Measurements from ENCODE around the gene GRID1.

GRID1 gene

DNA sequence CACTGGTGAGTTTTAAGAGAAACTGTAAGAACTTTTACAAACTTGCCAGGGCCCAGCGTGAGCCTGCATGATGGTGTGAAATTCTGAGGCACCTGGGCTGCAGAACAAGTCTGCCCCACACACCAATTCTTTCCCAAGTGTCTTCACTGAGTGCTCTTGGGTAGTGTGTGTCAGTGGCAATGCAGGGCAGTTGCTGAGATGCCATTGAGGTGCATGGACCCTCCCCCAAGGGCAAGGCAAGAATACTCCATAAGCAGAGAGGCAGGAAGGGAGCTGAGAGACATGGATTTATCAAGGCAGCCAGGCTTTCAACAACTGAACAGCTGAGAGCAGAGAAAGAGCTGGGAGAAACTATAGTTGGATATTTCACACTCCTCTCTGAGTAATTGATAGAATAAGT, 801.2 kb downstream of the GRID1 start:
- CTCF ChIA-PET, result no interaction called here
- TF ChIP-seq ZNF394 (tag by site-specific recombination; IDR thresholded peaks at IDR 0.05; ENCODE audit: borderline replicate concordance) (no peak), ZNF544 (tag by site-specific recombination; IDR thresholded peaks at IDR 0.05) (no peak), ZNF24 (tag by site-specific recombination; IDR thresholded peaks at IDR 0.05) (no peak), ZNF626 (tag by site-specific recombination; IDR thresholded peaks at IDR 0.05) (no peak), ZNF112 (tag by site-specific recombination; IDR thresholded peaks at IDR 0.05) (no peak), KLF9 (tag by site-specific recombination; IDR thresholded peaks at IDR 0.05; ENCODE audit: low read depth) (no peak), ZNF670 (tag by site-specific recombination; IDR thresholded peaks at IDR 0.05; ENCODE audit: low read depth) (no peak), ZNF404 (tag by site-specific recombination; IDR thresholded peaks at IDR 0.05) (no peak), PRDM2 (tag by site-specific recombination; IDR thresholded peaks at IDR 0.05; ENCODE audit: borderline replicate concordance) (no peak), ZNF677 (tag by site-specific recombination; IDR thresholded peaks at IDR 0.05) (no peak)
- Histone ChIP-seq H3K4me3 (ENCODE audit: low read depth, low read length) (no peak overlapping the region), H3K36me3 (ENCODE audit: control insufficient read depth in 2 of 2, insufficient read depth in 1 of 2, low read length in 2 of 2) (no peaks in the 10 kb centered on the region), H3K9me3 (ENCODE audit: control insufficient read depth, insufficient read depth, low read depth, low read length) (no peaks in the 10 kb centered on the region), H3K27ac (ENCODE audit: extremely low read depth, low read depth, low read length) (no peak overlapping the region), H3K4me1 (ENCODE audit: control insufficient read depth, insufficient read depth, low read length) (no peaks in the 10 kb centered on the region)
- POLR2A ChIA-PET, result no interaction called here

GRCh38 chr10:85558533-85558932, 808.1 kb downstream of the GRID1 start:
- Histone ChIP-seq H3K36me3 (ENCODE audit: control insufficient read depth in 2 of 2, insufficient read depth in 1 of 2, low read length in 2 of 2) (no peaks in the 10 kb centered on the region), H3K4me3 (ENCODE audit: low read depth, low read length) (no peak overlapping the region), H3K4me1 (ENCODE audit: control insufficient read depth, insufficient read depth, low read length) (no peaks in the 10 kb centered on the region), H3K9me3 (ENCODE audit: control insufficient read depth, insufficient read depth, low read depth, low read length) (no peaks in the 10 kb centered on the region), H3K27ac (ENCODE audit: extremely low read depth, low read depth, low read length) (no peak overlapping the region)
- ChIA-PET CTCF (interaction anchor here (0.7 kb wide), 1 partner anchor 820 kb away, joined by 3 read pairs; no protein-coding TSS in a partner anchor), POLR2A (no interaction called here)
- TF ChIP-seq ZNF184 (tag by site-specific recombination; IDR thresholded peaks at IDR 0.05), result no peak
- no peak for TF ChIP-seq ZNF426 (tag by site-specific recombination; IDR thresholded peaks at IDR 0.05)
- TF ChIP-seq, protein P1, sequence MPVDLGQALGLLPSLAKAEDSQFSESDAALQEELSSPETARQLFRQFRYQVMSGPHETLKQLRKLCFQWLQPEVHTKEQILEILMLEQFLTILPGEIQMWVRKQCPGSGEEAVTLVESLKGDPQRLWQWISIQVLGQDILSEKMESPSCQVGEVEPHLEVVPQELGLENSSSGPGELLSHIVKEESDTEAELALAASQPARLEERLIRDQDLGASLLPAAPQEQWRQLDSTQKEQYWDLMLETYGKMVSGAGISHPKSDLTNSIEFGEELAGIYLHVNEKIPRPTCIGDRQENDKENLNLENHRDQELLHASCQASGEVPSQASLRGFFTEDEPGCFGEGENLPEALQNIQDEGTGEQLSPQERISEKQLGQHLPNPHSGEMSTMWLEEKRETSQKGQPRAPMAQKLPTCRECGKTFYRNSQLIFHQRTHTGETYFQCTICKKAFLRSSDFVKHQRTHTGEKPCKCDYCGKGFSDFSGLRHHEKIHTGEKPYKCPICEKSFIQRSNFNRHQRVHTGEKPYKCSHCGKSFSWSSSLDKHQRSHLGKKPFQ (tag by site-specific recombination; IDR thresholded peaks at IDR 0.05), result no peak
- TF ChIP-seq EGR2 (tag by site-specific recombination; IDR thresholded peaks at IDR 0.05; ENCODE audit: low read depth), result no peak
- no peak for TF ChIP-seq ZBTB26 (tag by site-specific recombination; optimal IDR thresholded peaks at IDR 0.05)
- TF ChIP-seq ZNF157 (tag by site-specific recombination; IDR thresholded peaks at IDR 0.05), result no peak
- no peak for TF ChIP-seq ZNF214 (tag by site-specific recombination; IDR thresholded peaks at IDR 0.05; ENCODE audit: borderline replicate concordance)
- TF ChIP-seq, protein P2, sequence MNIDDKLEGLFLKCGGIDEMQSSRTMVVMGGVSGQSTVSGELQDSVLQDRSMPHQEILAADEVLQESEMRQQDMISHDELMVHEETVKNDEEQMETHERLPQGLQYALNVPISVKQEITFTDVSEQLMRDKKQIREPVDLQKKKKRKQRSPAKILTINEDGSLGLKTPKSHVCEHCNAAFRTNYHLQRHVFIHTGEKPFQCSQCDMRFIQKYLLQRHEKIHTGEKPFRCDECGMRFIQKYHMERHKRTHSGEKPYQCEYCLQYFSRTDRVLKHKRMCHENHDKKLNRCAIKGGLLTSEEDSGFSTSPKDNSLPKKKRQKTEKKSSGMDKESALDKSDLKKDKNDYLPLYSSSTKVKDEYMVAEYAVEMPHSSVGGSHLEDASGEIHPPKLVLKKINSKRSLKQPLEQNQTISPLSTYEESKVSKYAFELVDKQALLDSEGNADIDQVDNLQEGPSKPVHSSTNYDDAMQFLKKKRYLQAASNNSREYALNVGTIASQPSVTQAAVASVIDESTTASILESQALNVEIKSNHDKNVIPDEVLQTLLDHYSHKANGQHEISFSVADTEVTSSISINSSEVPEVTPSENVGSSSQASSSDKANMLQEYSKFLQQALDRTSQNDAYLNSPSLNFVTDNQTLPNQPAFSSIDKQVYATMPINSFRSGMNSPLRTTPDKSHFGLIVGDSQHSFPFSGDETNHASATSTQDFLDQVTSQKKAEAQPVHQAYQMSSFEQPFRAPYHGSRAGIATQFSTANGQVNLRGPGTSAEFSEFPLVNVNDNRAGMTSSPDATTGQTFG (tag by site-specific recombination; IDR thresholded peaks at IDR 0.05; ENCODE audit: borderline replicate concordance), result no peak
